Duodenal mucosa (tissue), 2 donors: ENCODE measurements around the gene RIT1.
"Not testable (repeated sequence)": the region's sequence is repeated elsewhere in the genome, so short reads cannot be mapped to it uniquely, and the experiment has no call there.

Experiments used
- H3K27ac ChIP-seq: one replicate; pipeline ENCODE4 v1.7.0; 2013; ENCODE audit warnings: low read depth, low read length
- H3K27me3 ChIP-seq, 2 donors: one replicate each; pipeline ENCODE4 v1.7.0; 2013; ENCODE audit warnings: low read length in 2 of 2, control low read depth in 1 of 2; ENCODE audit not compliant: insufficient read depth in 2 of 2, control insufficient read depth in 1 of 2
- H3K36me3 ChIP-seq, 2 donors: one replicate each; pipeline ENCODE4 v1.7.0; 2013; ENCODE audit warnings: low read length in 2 of 2, control low read depth in 1 of 2; ENCODE audit not compliant: insufficient read depth in 2 of 2, control insufficient read depth in 1 of 2
- H3K4me1 ChIP-seq, 2 donors: one replicate each; pipeline ENCODE4 v1.7.0; 2013; ENCODE audit warnings: low read length in 2 of 2, control low read depth in 1 of 2; ENCODE audit not compliant: insufficient read depth in 2 of 2, control insufficient read depth in 1 of 2
- H3K4me3 ChIP-seq, 2 donors: one replicate each; pipeline ENCODE4 v1.7.0; 2013; ENCODE audit warnings: low read length in 2 of 2, low read depth in 1 of 2
- H3K9ac ChIP-seq, 2 donors: one replicate each; pipeline ENCODE4 v1.7.0; 2013; ENCODE audit warnings: low read length in 2 of 2, low read depth in 1 of 2
- H3K9me3 ChIP-seq, 2 donors: one replicate each; pipeline ENCODE4 v1.7.0; 2013; ENCODE audit warnings: low read length in 2 of 2, control low read depth in 1 of 2; ENCODE audit not compliant: control insufficient read depth in 1 of 2

The RIT1 gene

GRCh38 chr1:155895617-155896016 lies 15.5 kb downstream of the RIT1 start:
- H3K4me3 ChIP-seq, H3K9me3 ChIP-seq, H3K27me3 ChIP-seq, H3K4me1 ChIP-seq, H3K27ac ChIP-seq, H3K9ac ChIP-seq: not testable (repeated sequence)
- H3K36me3 ChIP-seq: peaks cover 25 to 32% of the 10 kb centered on the region in 2 donors

GRCh38 chr1:155893389-155894142 lies 17.6 kb downstream of the RIT1 start:
- Histone ChIP-seq H3K27ac (peak overlapping the region; percentile 61), H3K9ac (no peak overlapping the region), H3K36me3 (peaks cover 5 to 12% of the 10 kb centered on the region in 2 donors), H3K27me3 (no peaks in the 10 kb centered on the region), H3K9me3 (no peaks in the 10 kb centered on the region), H3K4me1 (peaks cover 4 to 7% of the 10 kb centered on the region in 2 donors), H3K4me3 (no peak overlapping the region)

GRCh38 chr1:155892796-155893195 lies 18.4 kb downstream of the RIT1 start:
- H3K27ac ChIP-seq: peak overlapping the region; percentile 61
- H3K27me3 ChIP-seq: no peaks in the 10 kb centered on the region
- H3K9ac ChIP-seq: no peak overlapping the region

DNA sequence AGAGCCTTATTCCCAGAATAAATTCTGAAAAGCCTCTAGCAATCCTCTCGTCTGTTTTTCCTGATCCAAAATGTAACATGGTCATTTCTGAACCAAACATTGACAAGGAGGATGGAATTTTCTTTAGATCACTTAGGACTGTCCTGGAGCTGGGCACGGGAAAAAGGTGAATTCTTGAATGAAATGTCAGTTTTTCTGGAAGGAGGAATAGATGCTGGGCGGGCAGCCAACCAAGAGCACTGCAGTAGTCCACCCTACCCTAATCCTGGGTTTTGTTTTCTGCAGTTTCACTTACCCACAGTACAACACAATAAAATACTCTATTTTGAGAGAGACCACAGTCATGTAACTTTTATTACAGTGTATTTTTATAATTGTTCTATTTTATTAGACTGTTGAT lies 20.9 kb downstream of the RIT1 start:
- no peak overlapping the region for H3K4me3 ChIP-seq
- H3K4me1 ChIP-seq: peaks cover 4 to 7% of the 10 kb centered on the region in 2 donors
- no peaks in the 10 kb centered on the region for H3K9me3 ChIP-seq
- no peak overlapping the region for H3K27ac ChIP-seq
- H3K9ac ChIP-seq: no peak overlapping the region
- H3K27me3 ChIP-seq: no peaks in the 10 kb centered on the region
- no peaks in the 10 kb centered on the region for H3K36me3 ChIP-seq

More at GRCh38 chr1:155892796-155893195, 18.4 kb downstream of the RIT1 start:
- Histone ChIP-seq H3K4me3 (no peak overlapping the region), H3K36me3 (peaks cover 5 to 11% of the 10 kb centered on the region in 2 donors), H3K4me1 (peaks cover 4 to 7% of the 10 kb centered on the region in 2 donors), H3K9me3 (no peaks in the 10 kb centered on the region)

- peaks cover 6 to 9% of the 10 kb centered on the region in 2 donors for H3K4me1 ChIP-seq
- no peak overlapping the region for H3K27ac ChIP-seq
- H3K9ac ChIP-seq: no peak overlapping the region
- H3K36me3 ChIP-seq: no peaks in the 10 kb centered on the region
- H3K27me3 ChIP-seq: no peaks in the 10 kb centered on the region
- H3K9me3 ChIP-seq: no peaks in the 10 kb centered on the region
- H3K4me3 ChIP-seq: no peak overlapping the region
Observed at GRCh38 chr1:155889566-155889965, 21.6 kb downstream of the RIT1 start.

- H3K36me3 ChIP-seq: no peaks in the 10 kb centered on the region
- no peak overlapping the region for H3K4me3 ChIP-seq
- H3K27me3 ChIP-seq: no peaks in the 10 kb centered on the region
Observed at GRCh38 chr1:155888481-155888880, 22.7 kb downstream of the RIT1 start.

DNA sequence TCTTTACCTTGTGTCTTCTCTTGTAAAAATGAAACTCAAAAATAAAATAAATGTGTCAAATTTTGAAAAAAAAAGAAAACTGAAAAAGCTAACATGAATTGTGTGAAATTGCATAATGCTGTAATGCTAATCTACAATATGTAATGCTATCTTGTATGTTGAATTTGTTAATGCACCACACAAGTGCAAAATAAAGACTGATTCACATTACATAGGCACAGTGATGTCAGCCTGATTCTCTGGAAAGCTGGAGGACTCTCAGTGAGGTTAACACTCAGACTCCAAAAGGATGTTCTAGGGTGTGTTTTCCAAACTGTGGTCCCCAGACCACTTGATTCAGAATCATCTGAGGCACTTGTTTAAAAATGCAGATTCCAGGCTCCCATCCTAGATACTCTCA lies 26.2 kb downstream of the RIT1 start:
- no peak overlapping the region for H3K4me3 ChIP-seq
- no peak overlapping the region for H3K9ac ChIP-seq
- H3K4me1 ChIP-seq: peaks cover 17 to 28% of the 10 kb centered on the region in 2 donors
- no peak overlapping the region for H3K27ac ChIP-seq
- H3K36me3 ChIP-seq: no peaks in the 10 kb centered on the region
- H3K27me3 ChIP-seq: no peaks in the 10 kb centered on the region
- no peaks in the 10 kb centered on the region for H3K9me3 ChIP-seq

More at GRCh38 chr1:155888481-155888880, 22.7 kb downstream of the RIT1 start:
- Histone ChIP-seq H3K4me1 (peaks cover 13 to 20% of the 10 kb centered on the region in 2 donors), H3K27ac (no peak overlapping the region), H3K9me3 (no peaks in the 10 kb centered on the region), H3K9ac (no peak overlapping the region)

GRCh38 chr1:155884031-155884960 lies 26.9 kb downstream of the RIT1 start:
- H3K36me3 ChIP-seq: no peaks in the 10 kb centered on the region
- peak overlapping the region in 1 of 2 donors; percentile 20 for H3K9ac ChIP-seq
- H3K4me1 ChIP-seq: peaks cover 17 to 28% of the 10 kb centered on the region in 2 donors
- no peaks in the 10 kb centered on the region for H3K9me3 ChIP-seq
- H3K4me3 ChIP-seq: no peak overlapping the region
- H3K27ac ChIP-seq: no peak overlapping the region
- no peaks in the 10 kb centered on the region for H3K27me3 ChIP-seq

- Histone ChIP-seq H3K36me3 (no peaks in the 10 kb centered on the region), H3K9me3 (no peaks in the 10 kb centered on the region), H3K27ac (no peak overlapping the region), H3K9ac (no peak overlapping the region), H3K4me1 (peaks cover 17 to 28% of the 10 kb centered on the region in 2 donors), H3K4me3 (no peak overlapping the region), H3K27me3 (no peaks in the 10 kb centered on the region)
Observed at GRCh38 chr1:155882766-155883165, 28.4 kb downstream of the RIT1 start.

- Histone ChIP-seq H3K4me1 (peaks cover 17 to 28% of the 10 kb centered on the region in 2 donors), H3K9me3 (no peaks in the 10 kb centered on the region), H3K36me3 (no peaks in the 10 kb centered on the region), H3K4me3 (no peak overlapping the region), H3K9ac (no peak overlapping the region), H3K27ac (no peak overlapping the region), H3K27me3 (no peaks in the 10 kb centered on the region)
Observed at GRCh38 chr1:155882235-155882634, 28.9 kb downstream of the RIT1 start.
